Neural progenitor cell (in vitro differentiated cells): Measurements from ENCODE around the gene LMBRD2. TPM values are rescaled to one million over a fixed set of nuclear protein-coding genes. Genes with fewer than 3 reads are reported as not detected.

Experiments
- DNase-seq: peaks from one replicate; pipeline ENCODE4 v3.0.0-alpha.2; 2016; ENCODE audit warnings: low spot score
- H2AFZ ChIP-seq: fragments of 200-600 bp; sonication (generic); replicated peaks from 2 replicates; pipeline ENCODE4 v1.6.1; 2016; ENCODE audit warnings: antibody characterized with exemption
- H3F3A ChIP-seq: fragments of 200-600 bp; sonication (generic); 2 replicates; pipeline ENCODE4 v1.6.1; 2016; ENCODE audit warnings: antibody characterized with exemption, low read depth
- H3K27ac ChIP-seq: fragments of 200-600 bp; sonication (generic); 2 replicates; pipeline ENCODE4 v1.5.1; 2016; ENCODE audit warnings: mild to moderate bottlenecking
- H3K27me3 ChIP-seq: fragments of 200-600 bp; sonication (generic); 2 replicates; pipeline ENCODE4 v1.6.1; 2016; ENCODE audit warnings: mild to moderate bottlenecking, moderate library complexity
- H3K36me3 ChIP-seq: fragments of 200-600 bp; sonication (generic); 2 replicates; pipeline ENCODE4 v1.5.1; 2016
- H3K4me1 ChIP-seq: fragments of 200-600 bp; sonication (generic); 2 replicates; pipeline ENCODE4 v1.6.1; 2016; ENCODE audit warnings: mixed run types
- H3K4me2 ChIP-seq: fragments of 200-600 bp; sonication (generic); 2 replicates; pipeline ENCODE4 v1.6.1; 2016
- H3K4me3 ChIP-seq: fragments of 200-600 bp; sonication (generic); 2 replicates; pipeline ENCODE4 v1.5.1; 2016
- H3K79me2 ChIP-seq: fragments of 200-600 bp; sonication (generic); 2 replicates; pipeline ENCODE4 v1.6.1; 2016; ENCODE audit warnings: low read depth
- H3K9ac ChIP-seq: fragments of 200-600 bp; sonication (generic); 2 replicates; pipeline ENCODE4 v1.6.1; 2016
- H3K9me3 ChIP-seq: fragments of 200-600 bp; sonication (generic); 2 replicates; pipeline ENCODE4 v1.5.1; 2016; ENCODE audit warnings: low read depth
- H4K20me1 ChIP-seq: fragments of 200-600 bp; sonication (generic); 2 replicates; pipeline ENCODE4 v1.6.1; 2016; ENCODE audit warnings: low read depth
- H3K27ac Mint-ChIP-seq: 3 replicates; pipeline ENCODE4 v1.8.0; 2021; ENCODE audit warnings: mixed read lengths
- H3K27me3 Mint-ChIP-seq: 2 replicates; pipeline ENCODE4 v1.8.0; 2022; ENCODE audit warnings: low read depth, mild to moderate bottlenecking, inconsistent platforms, moderate library complexity, mixed read lengths; ENCODE audit not compliant: insufficient read depth
- H3K36me3 Mint-ChIP-seq: 3 replicates; pipeline ENCODE4 v1.8.0; 2021; ENCODE audit warnings: mixed read lengths
- H3K4me1 Mint-ChIP-seq: 3 replicates; pipeline ENCODE4 v1.8.0; 2021; ENCODE audit warnings: mixed read lengths
- H3K4me3 Mint-ChIP-seq: 3 replicates; pipeline ENCODE4 v1.8.0; 2021; ENCODE audit warnings: mild to moderate bottlenecking, moderate library complexity, mixed read lengths
- H3K9me3 Mint-ChIP-seq: 3 replicates; pipeline ENCODE4 v1.8.0; 2020; ENCODE audit warnings: mixed read lengths
- EZH2 ChIP-seq: fragments of 200-600 bp; sonication (generic); IDR thresholded peaks from 2 replicates; pipeline ENCODE4 v1.6.1; 2017; ENCODE audit warnings: antibody characterized with exemption, mild to moderate bottlenecking, moderate library complexity
- EZH2phosphoT487 ChIP-seq: fragments of 200-600 bp; sonication (generic); IDR thresholded peaks from 2 replicates; pipeline ENCODE4 v1.6.1; 2017; ENCODE audit warnings: antibody characterized with exemption
- total RNA-seq: library from RNA; depleted of rRNA; stranded (reverse); fragments of >200 nt; gene quantifications from 2 replicates; pipeline ENCODE4 v1.2.3, GENCODE V29; 2015; ENCODE audit warnings: low replicate concordance
- TF ChIP-seq, protein P1 (sequence below): fragments of 200-600 bp; sonication (generic); IDR thresholded peaks from 2 replicates; pipeline ENCODE4 v1.5.1; 2017; ENCODE audit warnings: antibody characterized with exemption, mild to moderate bottlenecking

Gene LMBRD2
- total RNA-seq, 1 donor from 2014 or later = 11.8 TPM

DNA sequence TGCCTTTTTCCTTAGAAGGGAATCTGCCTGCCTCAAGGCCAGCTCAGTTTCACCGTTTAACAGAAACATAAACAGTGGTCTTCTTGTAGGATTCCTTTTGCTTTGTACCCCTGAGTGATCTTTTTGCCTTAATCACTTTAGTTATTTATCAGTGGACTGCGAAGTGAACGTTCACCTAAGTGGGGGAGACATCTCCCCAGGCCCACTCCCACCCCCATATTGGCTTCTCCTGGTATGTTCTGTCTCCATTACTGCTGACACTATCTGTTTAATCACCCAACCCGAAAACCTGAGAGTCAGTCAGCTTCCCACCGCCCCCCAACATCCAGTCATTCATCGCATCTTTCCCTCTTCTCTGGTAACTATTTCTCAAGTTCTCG lies 1.6 kb upstream of the LMBRD2 start:
- Histone ChIP-seq H2AFZ (no peak overlapping the region), H3K79me2 (peaks cover 72% of the 10 kb centered on the region), H4K20me1 (peaks cover 13% of the 10 kb centered on the region), H3K9ac (peak overlapping the region; percentile 73), H3K27ac (no peak overlapping the region), H3K36me3 (peaks cover 9% of the 10 kb centered on the region), H3K4me1 (peaks cover 17% of the 10 kb centered on the region), H3K4me3 (peak overlapping the region; percentile 78), H3K9me3 (no peaks in the 10 kb centered on the region), H3F3A (peaks cover 7% of the 10 kb centered on the region), H3K27me3 (no peaks in the 10 kb centered on the region), H3K4me2 (peak overlapping the region; percentile 92)
- peak overlapping the region; percentile 95 for H3K4me3 Mint-ChIP-seq
- H3K9me3 Mint-ChIP-seq = no peaks in the 10 kb centered on the region
- H3K4me1 Mint-ChIP-seq = peaks cover 36% of the 10 kb centered on the region
- TF ChIP-seq, protein P1, sequence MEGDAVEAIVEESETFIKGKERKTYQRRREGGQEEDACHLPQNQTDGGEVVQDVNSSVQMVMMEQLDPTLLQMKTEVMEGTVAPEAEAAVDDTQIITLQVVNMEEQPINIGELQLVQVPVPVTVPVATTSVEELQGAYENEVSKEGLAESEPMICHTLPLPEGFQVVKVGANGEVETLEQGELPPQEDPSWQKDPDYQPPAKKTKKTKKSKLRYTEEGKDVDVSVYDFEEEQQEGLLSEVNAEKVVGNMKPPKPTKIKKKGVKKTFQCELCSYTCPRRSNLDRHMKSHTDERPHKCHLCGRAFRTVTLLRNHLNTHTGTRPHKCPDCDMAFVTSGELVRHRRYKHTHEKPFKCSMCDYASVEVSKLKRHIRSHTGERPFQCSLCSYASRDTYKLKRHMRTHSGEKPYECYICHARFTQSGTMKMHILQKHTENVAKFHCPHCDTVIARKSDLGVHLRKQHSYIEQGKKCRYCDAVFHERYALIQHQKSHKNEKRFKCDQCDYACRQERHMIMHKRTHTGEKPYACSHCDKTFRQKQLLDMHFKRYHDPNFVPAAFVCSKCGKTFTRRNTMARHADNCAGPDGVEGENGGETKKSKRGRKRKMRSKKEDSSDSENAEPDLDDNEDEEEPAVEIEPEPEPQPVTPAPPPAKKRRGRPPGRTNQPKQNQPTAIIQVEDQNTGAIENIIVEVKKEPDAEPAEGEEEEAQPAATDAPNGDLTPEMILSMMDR = no peak
- TF ChIP-seq EZH2phosphoT487 = no peak
- TF ChIP-seq EZH2 = no peak
- peaks cover 32% of the 10 kb centered on the region for H3K36me3 Mint-ChIP-seq
- DNase-seq = no peak
- peaks cover 4% of the 10 kb centered on the region for H3K27me3 Mint-ChIP-seq
- peak overlapping the region; percentile 62 for H3K27ac Mint-ChIP-seq

- Histone ChIP-seq H3K9ac (peak overlapping the region; percentile 73), H3K27ac (peak overlapping the region; percentile 4), H3K4me3 (peak overlapping the region; percentile 78), H3K36me3 (peaks cover 9% of the 10 kb centered on the region), H3K4me2 (peak overlapping the region; percentile 92), H3K9me3 (no peaks in the 10 kb centered on the region), H3K79me2 (peaks cover 66% of the 10 kb centered on the region), H2AFZ (peak overlapping the region; percentile 82), H3F3A (peaks cover 7% of the 10 kb centered on the region), H4K20me1 (peaks cover 9% of the 10 kb centered on the region), H3K27me3 (no peaks in the 10 kb centered on the region), H3K4me1 (peaks cover 17% of the 10 kb centered on the region)
- peak; percentile 34 for DNase-seq
- Mint-ChIP-seq H3K4me3 (peak overlapping the region; percentile 95), H3K4me1 (peaks cover 35% of the 10 kb centered on the region), H3K27me3 (peaks cover 4% of the 10 kb centered on the region), H3K27ac (peak overlapping the region; percentile 97), H3K9me3 (no peaks in the 10 kb centered on the region), H3K36me3 (peaks cover 28% of the 10 kb centered on the region)
- TF ChIP-seq EZH2 = no peak
- TF ChIP-seq, protein P1 = no peak
- TF ChIP-seq EZH2phosphoT487 = no peak
These were observed 924 bp upstream of the LMBRD2 start for GRCh38 chr5:36152324-36153297.

DNA sequence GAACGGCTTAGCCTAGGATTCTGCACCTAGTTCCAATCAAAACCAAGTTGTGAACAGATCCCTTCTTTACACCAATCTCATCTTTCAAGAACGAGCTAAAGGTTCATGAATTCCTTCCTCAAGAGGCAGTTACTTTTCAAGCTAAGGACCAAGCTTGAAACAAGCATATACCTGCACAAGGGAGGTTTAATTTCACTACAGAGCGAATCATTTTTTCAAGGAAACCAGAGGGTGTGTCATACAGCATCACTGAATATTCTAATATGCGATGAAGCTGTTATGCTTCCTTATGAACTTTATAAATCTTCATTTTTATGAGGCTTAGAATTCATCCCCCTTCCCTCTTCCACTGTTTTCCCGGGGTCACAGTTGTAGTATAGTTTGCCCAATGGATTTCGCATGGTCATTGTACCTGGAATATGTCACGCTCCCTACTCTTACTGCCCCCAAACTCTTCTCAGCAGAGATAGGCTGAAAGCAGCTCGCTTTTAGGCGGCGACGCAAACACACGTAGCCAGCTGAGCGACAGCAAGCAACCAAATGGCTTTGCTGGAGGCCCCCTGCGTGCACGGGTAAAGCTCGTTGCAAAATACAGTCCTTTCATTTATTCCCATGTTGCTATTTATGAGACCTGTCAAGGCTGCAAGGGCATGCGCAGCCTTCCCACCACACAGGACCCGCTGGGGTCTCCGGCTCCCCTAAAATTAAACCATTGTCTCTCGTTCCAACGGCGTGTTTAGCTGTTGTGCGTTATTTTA lies 832 bp downstream of the LMBRD2 start:
- Mint-ChIP-seq H3K4me3 (peak overlapping the region; percentile 95), H3K27me3 (peaks cover 4% of the 10 kb centered on the region), H3K4me1 (peaks cover 29% of the 10 kb centered on the region), H3K27ac (peak overlapping the region; percentile 76), H3K36me3 (peaks cover 13% of the 10 kb centered on the region), H3K9me3 (no peaks in the 10 kb centered on the region)
- Histone ChIP-seq H3K27ac (no peak overlapping the region), H4K20me1 (peaks cover 3% of the 10 kb centered on the region), H3K4me2 (peak overlapping the region; percentile 82), H2AFZ (peak overlapping the region; percentile 71), H3K4me1 (peaks cover 17% of the 10 kb centered on the region), H3F3A (peaks cover 7% of the 10 kb centered on the region), H3K9ac (peak overlapping the region; percentile 60), H3K79me2 (peaks cover 48% of the 10 kb centered on the region), H3K36me3 (peaks cover 9% of the 10 kb centered on the region), H3K9me3 (no peaks in the 10 kb centered on the region), H3K27me3 (no peaks in the 10 kb centered on the region), H3K4me3 (peak overlapping the region; percentile 78)
- peak; percentile 75 for DNase-seq
- TF ChIP-seq EZH2phosphoT487 (no peak), EZH2 (no peak)
- TF ChIP-seq, protein P1 = no peak
